HCT116 (cell line): ENCODE results near the gene PFKM. TPM values are rescaled to one million over a fixed set of nuclear protein-coding genes. Genes with fewer than 3 reads are reported as not detected.
"Not testable (repeated sequence)": the region's sequence is repeated elsewhere in the genome, so short reads cannot be mapped to it uniquely, and the experiment has no call there.

Experiments used
- ATAC-seq: fragments of 200-7000 bp; cut with Tn5 transposase; 2 replicates; pipeline ENCODE4 v1.9.1; 2020; ENCODE audit warnings: mild to moderate bottlenecking, moderate library complexity
- BruUV-seq: library from RNA; stranded (reverse); fragments of 400-500 nt; replicated peaks from 2 replicates; lab custom pipeline; 2021; lab: Mats Ljungman, UMichigan
- CTCF ChIA-PET: fragments of 300-600 bp; sonication (Branson Sonifier 250); formaldehyde crosslinking; loops from one replicate; lab custom pipeline; 2021; ENCODE audit warnings: antibody characterized with exemption; lab: Charles Lee
- POLR2A ChIA-PET: fragments of 300-600, 350-600 bp; sonication (Branson Sonifier 250); formaldehyde crosslinking; loops from one replicate; lab custom pipeline; 2021; ENCODE audit warnings: antibody characterized with exemption; lab: Charles Lee
- RAD21 ChIA-PET, 2 experiments: fragments of 300-600 bp; sonication (Branson Sonifier 250); formaldehyde crosslinking; loops; one replicate each; lab custom pipeline; 2023; ENCODE audit warnings: low total read pairs in 2 of 2; ENCODE audit not compliant: uncharacterized antibody in 2 of 2, unreplicated experiment in 2 of 2, low non-redundant PET in 1 of 2; lab: Charles Lee
- DNase-seq: peaks from one replicate; pipeline ENCODE4 v3.0.0-alpha.2; 2010; ENCODE audit warnings: low read depth, low spot score
- H2AFZ ChIP-seq: fragments of 200-600 bp; shearing (Covaris generic), sonication (generic); 2 replicates; pipeline ENCODE4 v1.6.1; 2017; ENCODE audit warnings: low read depth, mixed run types, mixed read lengths, antibody characterized with exemption, low read length; ENCODE audit not compliant: poor library complexity, severe bottlenecking
- H3K27ac ChIP-seq: 2 replicates; pipeline ENCODE4 v1.5.1; 2012; ENCODE audit warnings: low read depth, low read length
- H3K27me3 ChIP-seq: fragments of 200-600 bp; sonication (generic); 2 replicates; pipeline ENCODE4 v1.6.1; 2016; ENCODE audit warnings: mixed run types, low read length, mixed read lengths; ENCODE audit not compliant: insufficient read depth
- H3K36me3 ChIP-seq, 2 experiments: fragments of 200-500 bp in 1 of 2; fragments of 200-600 bp in 1 of 2; sonication (Bioruptor generic) in 1 of 2; sonication (generic) in 1 of 2; 2 replicates each; pipeline versions ENCODE4 v1.5.1 to v1.6.1; 2014 to 2016; ENCODE audit warnings: low read length in 2 of 2, inconsistent platforms in 1 of 2, mixed read lengths in 1 of 2, mixed run types in 1 of 2; ENCODE audit not compliant: insufficient read depth in 2 of 2, control insufficient read depth in 1 of 2
- H3K4me1 ChIP-seq, 2 experiments: fragments of 200-600 bp in 1 of 2; sonication (generic) in 1 of 2; 2 replicates each; pipeline versions ENCODE4 v1.5.1 to v1.6.1; 2012 to 2017; ENCODE audit warnings: low read length in 2 of 2, inconsistent platforms in 1 of 2, mild to moderate bottlenecking in 1 of 2, mixed read lengths in 1 of 2, mixed run types in 1 of 2, moderate library complexity in 1 of 2; ENCODE audit not compliant: insufficient read depth in 2 of 2, control insufficient read depth in 1 of 2
- H3K4me2 ChIP-seq: fragments of 200-600 bp; sonication (generic); 2 replicates; pipeline ENCODE4 v1.6.1; 2017; ENCODE audit warnings: mixed run types, low read length, mixed read lengths
- H3K4me3 ChIP-seq, 2 experiments: fragments of 200-600 bp in 1 of 2; sonication (generic) in 1 of 2; replicated peaks in 1 of 2; 2 replicates each; pipeline ENCODE4 v1.5.1; 2011 to 2016; ENCODE audit warnings: low read length in 2 of 2, control low read depth in 1 of 2, low read depth in 1 of 2, mild to moderate bottlenecking in 1 of 2, mixed read lengths in 1 of 2, mixed run types in 1 of 2
- H3K79me2 ChIP-seq: fragments of 200-600 bp; sonication (generic); 2 replicates; pipeline ENCODE4 v1.6.1; 2017; ENCODE audit warnings: mild to moderate bottlenecking, mixed run types, low read length, moderate library complexity, mixed read lengths; ENCODE audit not compliant: insufficient read depth
- H3K9ac ChIP-seq: fragments of 200-600 bp; sonication (generic); 2 replicates; pipeline ENCODE4 v1.6.1; 2016; ENCODE audit warnings: low read length, mixed read lengths
- H3K9me2 ChIP-seq: fragments of 200-600 bp; sonication (generic), shearing (Covaris generic); 2 replicates; pipeline ENCODE4 v1.6.1; 2017; ENCODE audit warnings: mixed run types, mild to moderate bottlenecking, moderate library complexity; ENCODE audit not compliant: insufficient read depth
- H3K9me3 ChIP-seq, 2 experiments: fragments of 200-500 bp in 1 of 2; fragments of 200-600 bp in 1 of 2; sonication (Bioruptor generic) in 1 of 2; sonication (generic) in 1 of 2; 2 replicates each; pipeline ENCODE4 v1.6.1; 2014 to 2017; ENCODE audit warnings: low read length in 2 of 2, mixed read lengths in 2 of 2, inconsistent platforms in 1 of 2, low read depth in 1 of 2, mild to moderate bottlenecking in 1 of 2, mixed run types in 1 of 2, moderate library complexity in 1 of 2; ENCODE audit not compliant: control insufficient read depth in 1 of 2, insufficient read depth in 1 of 2
- H4K20me1 ChIP-seq: fragments of 200-600 bp; sonication (generic), shearing (Covaris generic); 2 replicates; pipeline ENCODE4 v1.6.1; 2017; ENCODE audit warnings: mixed run types, mild to moderate bottlenecking, moderate library complexity; ENCODE audit not compliant: insufficient read depth
- ZNF274 ChIP-seq: fragments of 200-500 bp; sonication (Bioruptor generic); IDR thresholded peaks from 2 replicates; pipeline ENCODE4 v1.6.1; 2014; ENCODE audit warnings: mild to moderate bottlenecking, low read depth, low read length, inconsistent platforms
- intact Hi-C: fragments of 100-400 bp; cut with micrococcal nuclease; formaldehyde crosslinking; loops from 2 replicates; pipeline ENCODE4 v1.10.0; 2022
- total RNA-seq: library from RNA; stranded (reverse); gene quantifications from one replicate; pipeline ENCODE4 v1.2.1, GENCODE V29; 2021; ENCODE audit not compliant: unreplicated experiment

PFKM gene
- total RNA-seq, 1 experiment from 2014 or later = 144 TPM

GRCh38 chr12:48151103-48151771 lies 32.1 kb downstream of the PFKM start:
- Histone ChIP-seq H3K36me3 (peaks cover 5 to 17% of the 10 kb centered on the region in 2 experiments; a peak in 3 of 4 replicates), H3K4me1 (peaks cover 0 to under 1% of the 10 kb centered on the region in 2 experiments; a peak in 1 of 4 replicates), H4K20me1 (no peaks in the 10 kb centered on the region), H3K27ac (no peak overlapping the region), H3K4me3 (no peak overlapping the region), H2AFZ (no peak overlapping the region), H3K9me3 (no peaks in the 10 kb centered on the region), H3K79me2 (no peaks in the 10 kb centered on the region), H3K27me3 (no peaks in the 10 kb centered on the region), H3K9ac (no peak overlapping the region), H3K9me2 (no peaks in the 10 kb centered on the region), H3K4me2 (no peak overlapping the region)
- ChIA-PET RAD21 (no interaction called here), CTCF (interaction anchor here (1.5 kb wide), 1 partner anchor 467 kb away, joined by 3 read pairs; no protein-coding TSS in a partner anchor), POLR2A (no interaction called here)
- no TSS peak for BruUV-seq
- DNase-seq = no peak
- intact Hi-C loops = no loop called here
- ATAC-seq = no peak
- no peak for TF ChIP-seq ZNF274

- POLR2A ChIA-PET, H3K79me2 ChIP-seq, H3K4me3 ChIP-seq, H3K27ac ChIP-seq, H3K4me1 ChIP-seq, H3K27me3 ChIP-seq, H4K20me1 ChIP-seq, CTCF ChIA-PET, RAD21 ChIA-PET, H2AFZ ChIP-seq, H3K9me3 ChIP-seq, H3K9ac ChIP-seq, H3K9me2 ChIP-seq, H3K4me2 ChIP-seq, DNase-seq, ATAC-seq, H3K36me3 ChIP-seq, BruUV-seq: not testable (repeated sequence)
- intact Hi-C loops = loop anchor here (5.0 kb wide), 1 partner anchor 48 kb away; the partner anchor contains the start of gene SENP1
Observed at GRCh38 chr12:48155786-48156185, 36.6 kb downstream of the PFKM start.
